T-cell (primary cell): Measurements from ENCODE around the gene AMACR. TPM values are rescaled to one million over a fixed set of nuclear protein-coding genes. Genes with fewer than 3 reads are reported as not detected.

Source experiments
- ATAC-seq, 4 experiments: fragments of 200-7000 bp in 3 of 4; fragments of 150-1000 bp in 1 of 4; cut with Tn5 transposase; replicated peaks in 1 of 4; 1 replicate in 3 of 4; 2 replicates in 1 of 4; pipeline ENCODE4 v1.10.0; 2021; ENCODE audit warnings: moderate library complexity in 3 of 4, mild to moderate bottlenecking in 2 of 4, moderate number of reproducible peaks in 1 of 4
- CTCF ChIA-PET, 2 donors: fragments of 300-600 bp; sonication (Branson Sonifier 250); formaldehyde crosslinking; loops; one replicate each; lab custom pipeline; 2022; ENCODE audit warnings: antibody characterized with exemption in 2 of 2; lab: Charles Lee
- POLR2A ChIA-PET, 2 donors: fragments of 300-600 bp; sonication (Branson Sonifier 250); formaldehyde crosslinking; loops; one replicate each; lab custom pipeline; 2022; ENCODE audit warnings: antibody characterized with exemption in 2 of 2; lab: Charles Lee
- DNase-seq, 35 experiments: peaks; one replicate each; pipeline versions ENCODE4 v3.0.0 to v3.0.0-alpha.2; 2013 to 2023
- H3K27ac ChIP-seq: one replicate; pipeline ENCODE4 v1.5.1; 2013; ENCODE audit warnings: low read length
- H3K27me3 ChIP-seq, 2 experiments: replicated peaks in 1 of 2; 1 replicate in 1 of 2; 2 replicates in 1 of 2; pipeline versions ENCODE4 v1.6.1 to v1.7.0; 2013; ENCODE audit warnings: low read length in 1 of 2, mixed read lengths in 1 of 2; ENCODE audit not compliant: control insufficient read depth in 2 of 2, insufficient read depth in 2 of 2; ENCODE audit errors: extremely low read depth in 1 of 2
- H3K36me3 ChIP-seq, 2 donors: 1 replicate in 1 of 2; 2 replicates in 1 of 2; pipeline versions ENCODE4 v1.6.1 to v1.7.0; 2013; ENCODE audit warnings: low read length in 1 of 2; ENCODE audit not compliant: control insufficient read depth in 2 of 2, insufficient read depth in 1 of 2; ENCODE audit errors: extremely low read depth in 1 of 2
- H3K4me1 ChIP-seq, 2 experiments: 1 replicate in 1 of 2; 2 replicates in 1 of 2; pipeline versions ENCODE4 v1.6.1 to v1.7.0; 2013; ENCODE audit warnings: low read length in 2 of 2, mixed read lengths in 1 of 2; ENCODE audit not compliant: insufficient read depth in 2 of 2, control insufficient read depth in 1 of 2; ENCODE audit errors: extremely low read depth in 1 of 2
- H3K4me3 ChIP-seq, 2 donors: 1 replicate in 1 of 2; 2 replicates in 1 of 2; pipeline versions ENCODE4 v1.5.1 to v1.7.0; 2013; ENCODE audit warnings: mild to moderate bottlenecking in 2 of 2, low read length in 1 of 2, moderate library complexity in 1 of 2; ENCODE audit not compliant: control insufficient read depth in 1 of 2; ENCODE audit errors: extremely low read depth in 1 of 2
- H3K9me3 ChIP-seq: 2 replicates; pipeline ENCODE4 v1.7.0; 2013
- H3K27ac Mint-ChIP-seq, 2 donors: one replicate each; pipeline ENCODE4 v1.8.0; 2020 to 2021; ENCODE audit warnings: mild to moderate bottlenecking in 2 of 2, mixed read lengths in 2 of 2
- H3K27me3 Mint-ChIP-seq, 2 donors: one replicate each; pipeline ENCODE4 v1.8.0; 2021 to 2022; ENCODE audit warnings: mixed read lengths in 2 of 2
- H3K36me3 Mint-ChIP-seq: one replicate; pipeline ENCODE4 v1.8.0; 2021; ENCODE audit warnings: mixed read lengths
- H3K4me1 Mint-ChIP-seq, 3 donors: one replicate each; pipeline ENCODE4 v1.8.0; 2020 to 2022; ENCODE audit warnings: mixed read lengths in 3 of 3, mild to moderate bottlenecking in 1 of 3
- H3K4me3 Mint-ChIP-seq, 3 donors: one replicate each; pipeline ENCODE4 v1.8.0; 2020 to 2022; ENCODE audit warnings: mild to moderate bottlenecking in 3 of 3, mixed read lengths in 3 of 3, moderate library complexity in 3 of 3
- H3K9me3 Mint-ChIP-seq, 3 donors: one replicate each; pipeline ENCODE4 v1.8.0; 2020 to 2022; ENCODE audit warnings: mixed read lengths in 3 of 3
- WGBS: methylation state at CpG from one replicate; pipeline ENCODE4 v1.1.5; 2013; ENCODE audit warnings: missing lambda C conversion rate; ENCODE audit not compliant: insufficient coverage; 5-methylcytosine and 5-hydroxymethylcytosine counted together
- total RNA-seq, 35 experiments: library from RNA in 6 of 35; stranded (reverse) in 6 of 35; fragments of 120-200 nt in 1 of 35; gene quantifications; one replicate each; pipeline versions ENCODE4 v1.2.1 to v1.2.4 and lab custom pipeline; 2013 to 2026

The AMACR gene
- total RNA-seq, 5 donors from 2014 or later (not counting 1 experiment from before 2014, with no cell fraction given): 2.6 to 6.9 (median 3.9) TPM

DNA sequence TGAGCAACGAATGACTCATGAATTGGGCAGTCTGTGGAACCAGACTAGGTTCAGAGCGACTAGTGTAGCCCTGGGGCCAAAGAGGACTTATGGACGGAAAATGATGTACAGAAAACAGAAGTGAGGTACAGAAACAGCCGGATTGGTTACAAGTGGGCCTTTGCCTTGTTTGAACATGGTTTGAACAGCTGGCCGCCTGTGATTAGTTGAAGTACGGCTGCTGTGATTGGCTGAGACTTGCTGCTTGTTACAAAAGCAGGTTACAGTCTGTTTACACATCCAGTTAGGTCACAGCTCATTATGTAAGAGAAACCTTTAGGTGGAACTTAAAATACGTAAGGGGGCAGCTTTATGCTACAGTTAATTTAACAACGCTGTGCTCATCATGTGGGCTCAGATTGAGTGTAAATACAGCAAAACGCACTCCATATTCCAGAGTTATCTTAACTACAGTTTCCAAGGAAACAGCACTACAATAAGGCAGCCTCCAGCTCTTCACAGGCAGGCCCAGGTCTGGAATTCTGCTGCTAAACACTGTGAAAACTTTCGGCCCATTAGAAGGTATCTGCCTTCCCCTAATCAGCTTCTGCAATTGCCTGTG, 6.5 kb downstream of the AMACR start:
- H3K27ac Mint-ChIP-seq: no peak overlapping the region
- CTCF ChIA-PET: no interaction called here

DNA sequence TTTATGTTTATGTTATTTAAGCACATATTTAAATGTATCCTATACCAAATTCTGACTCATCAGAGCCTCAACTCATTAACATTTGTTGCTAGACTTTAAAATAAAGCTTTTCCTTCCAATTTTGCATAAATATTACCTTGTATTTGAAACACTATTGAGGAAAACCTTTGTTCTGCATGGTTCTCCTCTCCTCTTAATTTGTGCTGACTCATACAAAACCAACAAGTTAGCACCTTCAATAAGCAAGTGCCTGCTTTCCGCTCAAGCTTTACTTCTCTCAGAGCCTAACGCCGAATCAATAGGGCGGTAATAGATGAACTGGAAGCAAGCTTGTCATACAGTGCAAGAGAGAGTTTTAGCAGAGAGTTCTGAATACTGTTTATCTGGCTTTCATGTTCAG, 7.9 kb downstream of the AMACR start:
- Histone ChIP-seq H3K4me3 (no peak overlapping the region), H3K9me3 (no peaks in the 10 kb centered on the region), H3K4me1 (peaks cover 0 to 2% of the 10 kb centered on the region in 2 experiments), H3K36me3 (peaks cover 2 to 19% of the 10 kb centered on the region in 2 donors), H3K27me3 (no peaks in the 10 kb centered on the region), H3K27ac (no peak overlapping the region)
- no peaks in the 10 kb centered on the region for H3K27me3 Mint-ChIP-seq
- H3K9me3 Mint-ChIP-seq: no peaks in the 10 kb centered on the region
- H3K36me3 Mint-ChIP-seq: peaks cover 39% of the 10 kb centered on the region
- ATAC-seq (no peak), DNase-seq (no peak)
- no peak overlapping the region for H3K4me3 Mint-ChIP-seq
- H3K27ac Mint-ChIP-seq: no peak overlapping the region
- WGBS: 94% methylated on average over 3 of the region's 4 CpGs
- ChIA-PET CTCF (interaction anchor here in 1 of 2 donors (0.7 kb wide), 1 partner anchor 157 kb away, joined by 4 read pairs; no protein-coding TSS in a partner anchor), POLR2A (no interaction called here)
- H3K4me1 Mint-ChIP-seq: peaks cover 3 to 9% (median 5%) of the 10 kb centered on the region in 3 donors

More for the DNA sequence above, 6.5 kb downstream of the AMACR start:
- H3K36me3 ChIP-seq: peaks cover 0 to 16% of the 10 kb centered on the region in 2 donors
- H3K4me1 ChIP-seq: peaks cover 0 to 2% of the 10 kb centered on the region in 2 experiments
- H3K27me3 ChIP-seq: no peaks in the 10 kb centered on the region
- ATAC-seq (no peak), DNase-seq (no peak)
- H3K9me3 Mint-ChIP-seq: no peaks in the 10 kb centered on the region
- H3K4me3 ChIP-seq: no peak overlapping the region
- H3K4me1 Mint-ChIP-seq: peaks cover 8 to 14% (median 8%) of the 10 kb centered on the region in 3 donors
- H3K27ac ChIP-seq: no peak overlapping the region
- no peaks in the 10 kb centered on the region for H3K27me3 Mint-ChIP-seq
- no peaks in the 10 kb centered on the region for H3K9me3 ChIP-seq
- no peak overlapping the region for H3K4me3 Mint-ChIP-seq
- peaks cover 35% of the 10 kb centered on the region for H3K36me3 Mint-ChIP-seq
- WGBS: 97% methylated on average over 3 of the region's 10 CpGs
- POLR2A ChIA-PET: no interaction called here

DNA sequence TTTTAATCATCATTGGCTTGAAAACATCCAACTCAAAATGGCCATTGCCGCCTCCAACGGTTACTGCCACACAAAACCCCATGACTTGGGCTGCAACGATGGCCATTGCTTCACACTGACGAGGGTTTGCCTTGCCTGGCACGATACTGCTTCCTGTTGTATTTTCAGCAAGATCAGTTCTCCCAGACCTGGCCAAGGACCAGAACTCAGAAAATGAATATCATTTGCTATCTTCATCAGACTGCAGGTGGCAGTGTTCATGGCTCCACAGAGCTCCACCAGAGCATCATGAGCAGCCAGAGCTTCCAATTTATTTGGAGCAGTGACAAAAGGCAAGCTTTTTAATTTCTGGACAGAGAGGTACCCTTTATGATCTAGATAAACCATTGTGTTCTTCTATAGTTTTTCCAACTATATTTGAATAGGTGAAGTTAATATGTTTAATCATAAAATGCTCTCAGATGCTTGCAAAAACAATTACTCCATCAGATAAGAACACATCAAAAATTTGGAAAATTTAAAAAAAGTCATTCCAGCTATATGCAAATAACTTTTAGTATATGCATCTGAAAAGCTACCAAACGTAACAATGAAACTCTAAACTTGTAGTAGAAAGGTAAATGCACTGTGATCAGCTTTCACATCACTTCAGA, 10.4 kb downstream of the AMACR start:
- H3K36me3 Mint-ChIP-seq: peaks cover 34% of the 10 kb centered on the region
- ChIA-PET CTCF (interaction anchor here (0.6 to 1.6 kb wide), 12 partner anchors 9 to 1728 kb away, joined by 3 to 9 read pairs (median 4); partner anchors contain the start of gene AMACR (in 1 of the 2)), POLR2A (no interaction called here)
- H3K9me3 ChIP-seq: no peaks in the 10 kb centered on the region
- no peaks in the 10 kb centered on the region for H3K27me3 ChIP-seq
- H3K36me3 ChIP-seq: peaks cover 2 to 9% of the 10 kb centered on the region in 2 donors
- H3K27ac Mint-ChIP-seq: peak overlapping the region in 1 of 2 donors; percentile 53
- no peaks in the 10 kb centered on the region for H3K9me3 Mint-ChIP-seq
- WGBS: 39% methylated on average over 5 of the region's 6 CpGs
- DNase-seq: peak in 19 of 35 experiments; percentile 2 to 62 (median 15)
- peaks cover 3 to 9% (median 5%) of the 10 kb centered on the region in 3 donors for H3K4me1 Mint-ChIP-seq
- no peak overlapping the region for H3K4me3 Mint-ChIP-seq
- no peak overlapping the region for H3K4me3 ChIP-seq
- peak; percentile 54 to 78 (median 67) for ATAC-seq
- H3K27ac ChIP-seq: no peak overlapping the region
- H3K4me1 ChIP-seq: peaks cover 0 to 2% of the 10 kb centered on the region in 2 experiments
- no peaks in the 10 kb centered on the region for H3K27me3 Mint-ChIP-seq

DNA sequence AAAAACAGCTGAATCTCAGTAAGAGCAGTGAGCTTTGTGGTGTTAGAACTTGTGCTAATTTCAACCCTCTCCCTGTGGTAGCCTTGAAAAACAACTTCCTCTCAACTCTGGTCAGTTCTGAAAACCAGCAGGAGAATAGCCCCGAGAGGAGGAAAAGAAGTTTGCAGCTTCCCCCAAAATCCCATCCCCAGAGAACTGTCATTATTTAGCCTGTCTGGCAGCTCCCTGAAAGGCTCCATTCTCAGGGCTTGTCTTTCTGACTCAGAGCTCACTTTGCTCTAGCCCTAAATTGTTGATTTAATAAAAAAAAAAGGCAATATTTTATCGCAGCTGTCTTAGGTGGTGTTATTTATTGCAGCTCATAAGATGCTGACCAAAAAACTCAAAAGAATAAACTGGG, 12.0 kb downstream of the AMACR start:
- H3K27ac Mint-ChIP-seq: no peak overlapping the region
- Histone ChIP-seq H3K4me3 (no peak overlapping the region), H3K9me3 (no peaks in the 10 kb centered on the region), H3K27me3 (no peaks in the 10 kb centered on the region), H3K4me1 (peaks cover 0 to 2% of the 10 kb centered on the region in 2 experiments), H3K36me3 (peaks cover 2 to 9% of the 10 kb centered on the region in 2 donors), H3K27ac (no peak overlapping the region)
- WGBS: 80% methylated on average over 1 of the region's 2 CpGs
- POLR2A ChIA-PET: interaction anchor here in 1 of 2 donors (0.6 kb wide), 1 partner anchor 573 kb away, joined by 3 read pairs; no protein-coding TSS in a partner anchor
- H3K4me1 Mint-ChIP-seq: peaks cover 3 to 9% (median 5%) of the 10 kb centered on the region in 3 donors
- peaks cover 31% of the 10 kb centered on the region for H3K36me3 Mint-ChIP-seq
- no peaks in the 10 kb centered on the region for H3K27me3 Mint-ChIP-seq
- no peaks in the 10 kb centered on the region for H3K9me3 Mint-ChIP-seq
- DNase-seq (no peak), ATAC-seq (no peak)
- CTCF ChIA-PET: interaction anchor here (0.7 to 1.0 kb wide), 4 partner anchors 10 to 62 kb away, joined by 3 read pairs; no protein-coding TSS in a partner anchor
- H3K4me3 Mint-ChIP-seq: no peak overlapping the region

DNA sequence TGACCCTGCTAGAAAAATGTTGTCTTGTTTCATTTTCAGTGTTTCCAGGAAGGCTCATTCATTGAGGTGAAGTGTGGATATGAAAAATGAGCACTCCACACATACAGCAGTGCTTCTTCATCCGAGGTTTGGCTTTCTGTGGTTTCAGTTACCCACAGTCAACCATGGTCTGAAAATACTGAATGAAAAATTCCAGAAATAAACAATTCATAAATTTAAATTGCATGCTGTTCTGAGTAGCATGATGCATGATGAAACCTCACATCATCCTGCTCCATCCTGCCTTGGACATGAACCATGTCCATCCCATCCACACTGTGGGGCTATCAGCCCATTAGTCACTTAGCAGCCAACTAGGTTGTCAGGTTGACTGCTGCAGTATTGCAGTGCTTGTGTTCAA, 13.0 kb downstream of the AMACR start:
- CTCF ChIA-PET: no interaction called here
- H3K27ac Mint-ChIP-seq: no peak overlapping the region
- WGBS: 0% methylated on average over 1 of the region's 1 CpG

DNA sequence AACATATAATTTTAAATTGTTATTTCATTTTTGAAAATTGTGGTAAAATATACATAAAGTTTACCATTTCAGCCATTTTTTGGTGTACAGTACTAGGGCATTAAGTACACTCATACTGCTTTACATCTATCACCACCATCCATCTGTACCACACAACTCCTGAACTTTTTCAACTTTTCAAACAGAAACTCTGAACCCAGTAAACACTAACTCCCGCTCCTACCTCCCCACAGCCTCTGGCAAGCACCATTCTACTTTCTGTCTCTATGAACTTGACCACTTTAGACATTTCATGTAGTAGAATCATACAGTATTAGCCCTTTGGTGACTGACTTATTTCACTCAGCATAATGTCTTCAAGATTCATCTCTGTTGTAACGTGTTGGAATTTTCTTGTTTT, 15.0 kb downstream of the AMACR start:
- Histone ChIP-seq H3K9me3 (no peaks in the 10 kb centered on the region), H3K4me3 (no peak overlapping the region), H3K27ac (no peak overlapping the region), H3K36me3 (peaks cover 2 to 16% of the 10 kb centered on the region in 2 donors), H3K4me1 (peaks cover 0 to 2% of the 10 kb centered on the region in 2 experiments), H3K27me3 (no peaks in the 10 kb centered on the region)
- CTCF ChIA-PET: no interaction called here
- H3K36me3 Mint-ChIP-seq: peaks cover 46% of the 10 kb centered on the region
- DNase-seq (no peak), ATAC-seq (no peak)
- peaks cover 3 to 8% (median 5%) of the 10 kb centered on the region in 3 donors for H3K4me1 Mint-ChIP-seq
- no peak overlapping the region for H3K4me3 Mint-ChIP-seq
- H3K9me3 Mint-ChIP-seq: no peaks in the 10 kb centered on the region
- 89% methylated on average over 1 of the region's 2 CpGs for WGBS
- H3K27me3 Mint-ChIP-seq: no peaks in the 10 kb centered on the region
- POLR2A ChIA-PET: no interaction called here
- no peak overlapping the region for H3K27ac Mint-ChIP-seq

More for the DNA sequence above, 13.0 kb downstream of the AMACR start:
- DNase-seq (no peak), ATAC-seq (no peak)
- POLR2A ChIA-PET: no interaction called here
- H3K27ac ChIP-seq: no peak overlapping the region
- H3K4me3 Mint-ChIP-seq: no peak overlapping the region
- H3K36me3 ChIP-seq: peaks cover 2 to 9% of the 10 kb centered on the region in 2 donors
- H3K9me3 ChIP-seq: no peaks in the 10 kb centered on the region
- H3K4me1 Mint-ChIP-seq: peaks cover 3 to 9% (median 5%) of the 10 kb centered on the region in 3 donors
- peaks cover 35% of the 10 kb centered on the region for H3K36me3 Mint-ChIP-seq
- H3K4me1 ChIP-seq: peaks cover 0 to 2% of the 10 kb centered on the region in 2 experiments
- H3K4me3 ChIP-seq: no peak overlapping the region
- H3K27me3 Mint-ChIP-seq: no peaks in the 10 kb centered on the region
- no peaks in the 10 kb centered on the region for H3K9me3 Mint-ChIP-seq
- no peaks in the 10 kb centered on the region for H3K27me3 ChIP-seq
